Measurements from ENCODE around the gene YAE1.

Gene YAE1

DNA sequence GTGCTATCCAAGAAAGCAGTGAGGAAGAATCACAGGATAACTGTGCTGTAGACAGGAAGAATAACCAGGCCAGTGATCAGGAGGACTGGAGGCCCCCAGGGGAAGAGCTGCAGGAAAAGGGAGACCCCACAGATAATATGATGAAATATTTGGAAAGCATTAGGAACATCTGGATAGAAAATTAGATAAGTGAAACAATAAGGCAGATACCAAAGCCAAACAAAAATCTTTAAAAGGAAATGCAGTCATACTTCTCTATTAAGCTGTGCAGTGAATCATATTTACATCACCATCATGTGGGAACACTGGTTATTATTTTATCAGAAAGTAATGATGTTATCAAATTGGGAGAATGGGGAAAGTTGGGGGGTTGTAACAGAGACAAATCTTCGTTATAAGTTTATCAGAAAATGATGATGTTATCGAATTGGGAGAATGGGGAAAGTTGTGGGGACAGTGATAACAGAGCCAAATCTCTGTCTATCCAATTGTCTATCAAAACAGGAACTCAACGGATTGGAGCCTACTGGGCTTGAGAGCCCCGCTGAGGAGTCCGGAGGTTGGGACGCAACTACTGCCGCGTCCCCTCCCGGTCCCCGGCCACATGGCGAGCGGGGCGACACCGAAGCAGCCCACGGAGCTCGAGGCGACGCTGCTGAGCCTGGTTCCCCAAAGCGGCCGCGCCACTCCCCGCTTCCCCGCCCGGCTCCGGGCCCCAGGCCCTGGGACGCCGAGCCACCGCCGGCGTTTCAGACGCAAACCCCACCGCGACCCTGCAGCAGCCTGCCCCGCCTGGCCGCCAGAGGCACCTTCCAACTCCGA lies 43.1 kb downstream of the YAE1 start:
- Histone ChIP-seq H4K20me1 (ENCODE audit: insufficient read depth) (no peaks in the 10 kb centered on the region), H3K79me2 (ENCODE audit: insufficient read depth, low read depth) (no peaks in the 10 kb centered on the region), H2AFZ (ENCODE audit: low read depth) (no peak overlapping the region), H3K4me1 (ENCODE audit: low read depth, poor library complexity, severe bottlenecking) (no peaks in the 10 kb centered on the region), H3K27me3 (ENCODE audit: insufficient read depth, low read depth) (no peaks in the 10 kb centered on the region), H3K4me3 (IDR thresholded peaks at IDR 0.05; ENCODE audit: insufficient read depth, low read depth, low read length) (no peak overlapping the region), H3K36me3 (ENCODE audit: insufficient read depth) (no peaks in the 10 kb centered on the region), H3K9ac (no peak overlapping the region), H3K27ac (no peak overlapping the region), H3K4me2 (no peak overlapping the region)
- TF ChIP-seq CTCF (conservative IDR thresholded peaks at IDR 0.05; ENCODE audit: low read depth, low read length): no peak

DNA sequence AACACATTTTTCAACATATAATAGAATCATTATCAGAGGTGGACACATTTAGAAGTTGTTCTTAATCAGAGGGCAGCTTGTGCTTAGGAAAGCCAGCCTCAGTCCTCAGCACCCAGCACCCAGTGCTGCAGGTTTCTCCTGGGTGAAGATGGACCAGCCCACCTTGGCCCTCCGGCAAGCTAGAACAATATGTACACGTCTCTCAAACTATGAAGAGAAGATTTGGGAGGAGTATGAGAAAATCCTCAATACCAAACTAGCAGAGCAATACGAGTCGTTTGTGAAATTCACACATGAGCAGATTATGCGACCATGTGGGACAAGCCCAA lies 43.7 kb downstream of the YAE1 start:
- TF ChIP-seq CTCF (conservative IDR thresholded peaks at IDR 0.05; ENCODE audit: low read depth, low read length): no peak
- Histone ChIP-seq H3K4me3 (IDR thresholded peaks at IDR 0.05; ENCODE audit: insufficient read depth, low read depth, low read length) (no peak overlapping the region), H3K4me1 (ENCODE audit: low read depth, poor library complexity, severe bottlenecking) (no peaks in the 10 kb centered on the region), H3K27me3 (ENCODE audit: insufficient read depth, low read depth) (no peaks in the 10 kb centered on the region), H3K9ac (no peak overlapping the region), H3K27ac (no peak overlapping the region), H2AFZ (ENCODE audit: low read depth) (no peak overlapping the region), H4K20me1 (ENCODE audit: insufficient read depth) (no peaks in the 10 kb centered on the region), H3K4me2 (no peak overlapping the region), H3K79me2 (ENCODE audit: insufficient read depth, low read depth) (no peaks in the 10 kb centered on the region), H3K36me3 (ENCODE audit: insufficient read depth) (no peaks in the 10 kb centered on the region)

GRCh38 chr7:39613577-39613976 lies 47.4 kb downstream of the YAE1 start:
- no peak overlapping the region for H2AFZ ChIP-seq (ENCODE audit: low read depth)
- no peaks in the 10 kb centered on the region for H3K4me1 ChIP-seq (ENCODE audit: low read depth, poor library complexity, severe bottlenecking)
- no peaks in the 10 kb centered on the region for H3K36me3 ChIP-seq (ENCODE audit: insufficient read depth)
- H3K79me2 ChIP-seq (ENCODE audit: insufficient read depth, low read depth): no peaks in the 10 kb centered on the region
- H4K20me1 ChIP-seq (ENCODE audit: insufficient read depth): no peaks in the 10 kb centered on the region
- TF ChIP-seq CTCF (conservative IDR thresholded peaks at IDR 0.05; ENCODE audit: low read depth, low read length): no peak
- no peaks in the 10 kb centered on the region for H3K27me3 ChIP-seq (ENCODE audit: insufficient read depth, low read depth)
- H3K4me2 ChIP-seq: no peak overlapping the region
- H3K9ac ChIP-seq: no peak overlapping the region
- H3K4me3 ChIP-seq (IDR thresholded peaks at IDR 0.05; ENCODE audit: insufficient read depth, low read depth, low read length): no peak overlapping the region
- no peak overlapping the region for H3K27ac ChIP-seq

DNA sequence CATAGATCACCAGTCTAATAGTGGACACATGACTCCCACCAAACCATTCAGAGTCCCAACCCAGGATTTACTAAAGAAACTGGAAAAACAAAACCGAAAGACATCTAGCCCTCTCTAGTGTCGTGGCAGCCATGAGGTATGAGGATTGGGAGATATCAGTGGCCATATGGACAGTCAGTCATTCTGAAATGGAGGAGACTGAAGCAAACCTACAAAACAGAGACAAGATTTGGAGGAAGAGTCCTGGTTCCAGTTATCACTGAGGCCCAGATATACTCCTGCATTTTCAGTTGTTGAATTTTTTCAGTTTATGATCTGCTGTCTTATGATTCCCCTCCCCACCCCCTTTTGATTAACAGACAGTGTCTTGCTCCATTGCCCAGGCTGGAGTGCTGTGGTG lies 48.1 kb downstream of the YAE1 start:
- no peaks in the 10 kb centered on the region for H3K27me3 ChIP-seq (ENCODE audit: insufficient read depth, low read depth)
- H3K4me3 ChIP-seq (IDR thresholded peaks at IDR 0.05; ENCODE audit: insufficient read depth, low read depth, low read length): no peak overlapping the region
- H2AFZ ChIP-seq (ENCODE audit: low read depth): no peak overlapping the region
- no peaks in the 10 kb centered on the region for H4K20me1 ChIP-seq (ENCODE audit: insufficient read depth)
- no peak overlapping the region for H3K27ac ChIP-seq
- no peak overlapping the region for H3K4me2 ChIP-seq
- H3K79me2 ChIP-seq (ENCODE audit: insufficient read depth, low read depth): no peaks in the 10 kb centered on the region
- H3K9ac ChIP-seq: no peak overlapping the region
- H3K4me1 ChIP-seq (ENCODE audit: low read depth, poor library complexity, severe bottlenecking): peaks cover 1% of the 10 kb centered on the region
- no peak for TF ChIP-seq CTCF (conservative IDR thresholded peaks at IDR 0.05; ENCODE audit: low read depth, low read length)
- no peaks in the 10 kb centered on the region for H3K36me3 ChIP-seq (ENCODE audit: insufficient read depth)
